Nephron (organoid): ENCODE measurements around the gene EFCAB8.

Experiments
- H3K27ac Mint-ChIP-seq, 3 experiments: 2 replicates each; pipeline ENCODE4 v1.8.0; 2020; ENCODE audit warnings: mixed read lengths in 3 of 3, mild to moderate bottlenecking in 2 of 3, moderate library complexity in 1 of 3
- H3K27me3 Mint-ChIP-seq: 2 replicates; pipeline ENCODE4 v1.8.0; 2021; ENCODE audit warnings: low read depth, mild to moderate bottlenecking, moderate library complexity, mixed read lengths
- H3K36me3 Mint-ChIP-seq: 2 replicates; pipeline ENCODE4 v1.8.0; 2020; ENCODE audit warnings: low read depth, mixed read lengths
- H3K4me1 Mint-ChIP-seq: 2 replicates; pipeline ENCODE4 v1.8.0; 2020; ENCODE audit warnings: mixed read lengths
- H3K4me3 Mint-ChIP-seq, 3 experiments: 2 replicates each; pipeline ENCODE4 v1.8.0; 2020; ENCODE audit warnings: mild to moderate bottlenecking in 3 of 3, mixed read lengths in 3 of 3, moderate library complexity in 2 of 3
- H3K9me3 Mint-ChIP-seq: 2 replicates; pipeline ENCODE4 v1.8.0; 2020; ENCODE audit warnings: mixed read lengths
- TF ChIP-seq, protein P1 (sequence below), 3 experiments: fragments of 200-600 bp; sonication (generic); IDR thresholded peaks; one replicate each; pipeline ENCODE4 v1.5.0; 2021; ENCODE audit warnings: antibody characterized with exemption in 3 of 3; ENCODE audit not compliant: unreplicated experiment in 3 of 3

The EFCAB8 gene

DNA sequence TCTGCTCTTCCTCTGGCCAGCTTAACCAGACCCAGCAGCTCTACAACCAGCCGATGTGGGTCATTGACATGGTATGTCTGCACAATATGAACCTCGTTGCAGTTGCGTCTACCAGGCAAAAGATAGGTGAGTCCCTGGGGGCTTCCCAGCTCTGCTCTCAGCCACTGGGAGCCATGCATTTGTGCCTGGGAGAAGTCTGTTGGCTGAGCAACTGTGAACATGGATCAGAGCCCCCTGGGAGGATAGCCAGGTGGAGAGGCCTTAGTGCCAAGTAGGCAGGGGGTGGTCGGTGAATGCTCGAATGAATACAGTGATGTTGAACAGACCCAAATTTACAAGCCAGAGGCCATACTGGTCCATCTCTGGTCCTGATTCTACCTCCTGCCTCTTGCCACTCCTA, 30.6 kb downstream of the EFCAB8 start:
- Mint-ChIP-seq H3K36me3 (no peaks in the 10 kb centered on the region), H3K4me3 (no peak overlapping the region), H3K4me1 (peaks cover 8% of the 10 kb centered on the region), H3K9me3 (no peaks in the 10 kb centered on the region), H3K27ac (no peak overlapping the region), H3K27me3 (peaks cover 11% of the 10 kb centered on the region)
- TF ChIP-seq, protein P1, sequence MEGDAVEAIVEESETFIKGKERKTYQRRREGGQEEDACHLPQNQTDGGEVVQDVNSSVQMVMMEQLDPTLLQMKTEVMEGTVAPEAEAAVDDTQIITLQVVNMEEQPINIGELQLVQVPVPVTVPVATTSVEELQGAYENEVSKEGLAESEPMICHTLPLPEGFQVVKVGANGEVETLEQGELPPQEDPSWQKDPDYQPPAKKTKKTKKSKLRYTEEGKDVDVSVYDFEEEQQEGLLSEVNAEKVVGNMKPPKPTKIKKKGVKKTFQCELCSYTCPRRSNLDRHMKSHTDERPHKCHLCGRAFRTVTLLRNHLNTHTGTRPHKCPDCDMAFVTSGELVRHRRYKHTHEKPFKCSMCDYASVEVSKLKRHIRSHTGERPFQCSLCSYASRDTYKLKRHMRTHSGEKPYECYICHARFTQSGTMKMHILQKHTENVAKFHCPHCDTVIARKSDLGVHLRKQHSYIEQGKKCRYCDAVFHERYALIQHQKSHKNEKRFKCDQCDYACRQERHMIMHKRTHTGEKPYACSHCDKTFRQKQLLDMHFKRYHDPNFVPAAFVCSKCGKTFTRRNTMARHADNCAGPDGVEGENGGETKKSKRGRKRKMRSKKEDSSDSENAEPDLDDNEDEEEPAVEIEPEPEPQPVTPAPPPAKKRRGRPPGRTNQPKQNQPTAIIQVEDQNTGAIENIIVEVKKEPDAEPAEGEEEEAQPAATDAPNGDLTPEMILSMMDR (IDR thresholded peaks at IDR 0.05; ENCODE audit: unreplicated experiment in 3 of 3), result no peak

DNA sequence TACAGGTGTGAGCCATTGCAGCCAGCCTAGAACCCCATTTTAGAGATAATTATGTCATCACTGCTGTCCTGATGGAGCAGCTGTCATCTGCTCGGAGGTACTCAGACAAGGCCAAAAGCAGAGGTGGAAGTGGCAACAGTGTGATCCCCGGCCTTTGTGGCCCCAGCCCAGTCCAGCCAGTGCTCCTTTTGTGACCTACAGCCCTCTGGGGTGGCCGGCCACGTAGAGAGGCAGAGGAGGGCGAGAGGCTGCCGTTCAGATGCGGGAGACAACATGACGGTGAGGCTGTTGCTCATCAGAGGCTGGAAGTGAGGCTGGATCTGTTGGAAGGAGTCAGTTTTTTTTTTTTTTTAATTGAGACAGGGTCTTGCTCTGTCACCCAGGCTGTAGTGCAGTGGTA, 32.8 kb downstream of the EFCAB8 start:
- H3K4me1 Mint-ChIP-seq, result peaks cover 8% of the 10 kb centered on the region
- H3K9me3 Mint-ChIP-seq, result no peaks in the 10 kb centered on the region
- H3K4me3 Mint-ChIP-seq, result no peak overlapping the region
- H3K27me3 Mint-ChIP-seq, result peaks cover 11% of the 10 kb centered on the region
- H3K36me3 Mint-ChIP-seq, result no peaks in the 10 kb centered on the region
- no peak overlapping the region for H3K27ac Mint-ChIP-seq
- TF ChIP-seq, protein P1 (IDR thresholded peaks at IDR 0.05; ENCODE audit: unreplicated experiment in 3 of 3), result no peak

DNA sequence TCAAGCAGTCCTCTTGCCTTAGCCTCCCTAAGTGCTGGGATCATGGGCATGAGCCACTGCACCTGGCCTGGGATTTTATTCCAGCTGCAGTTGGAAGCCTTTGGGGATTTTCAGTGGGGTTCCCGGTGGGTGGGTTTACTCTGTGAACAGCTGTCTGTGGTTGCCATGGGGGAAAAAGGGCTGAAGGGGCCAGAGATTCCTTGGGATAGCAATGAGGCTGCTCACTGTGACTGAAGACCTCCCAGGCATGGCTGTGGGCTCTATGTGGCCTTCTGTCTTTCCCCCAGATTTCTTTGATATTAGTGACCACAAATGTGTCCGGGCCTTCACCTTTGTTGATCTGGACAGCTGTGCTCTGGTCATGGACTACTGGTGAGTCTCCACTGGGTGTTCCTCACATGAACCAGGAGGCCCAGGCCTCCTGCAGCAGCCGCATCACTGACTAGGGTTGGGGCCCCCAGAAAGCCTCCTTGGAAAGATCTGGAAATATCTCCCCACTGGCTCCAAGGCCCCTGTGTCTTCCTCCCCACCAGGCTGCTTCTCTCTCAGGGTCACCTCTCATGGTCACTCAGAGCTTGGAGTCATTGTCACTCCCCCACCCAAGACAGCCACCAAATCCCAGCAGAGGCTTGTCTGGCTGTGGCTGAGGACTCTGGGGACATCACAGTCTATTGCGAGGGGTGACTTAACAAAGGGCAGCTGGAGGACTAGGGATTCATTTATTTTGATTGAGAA, 33.4 kb downstream of the EFCAB8 start:
- TF ChIP-seq, protein P1 (IDR thresholded peaks at IDR 0.05; ENCODE audit: unreplicated experiment in 3 of 3), result no peak
- Mint-ChIP-seq H3K4me3 (no peak overlapping the region), H3K4me1 (peaks cover 8% of the 10 kb centered on the region), H3K9me3 (no peaks in the 10 kb centered on the region), H3K27ac (no peak overlapping the region), H3K27me3 (peaks cover 11% of the 10 kb centered on the region), H3K36me3 (no peaks in the 10 kb centered on the region)

DNA sequence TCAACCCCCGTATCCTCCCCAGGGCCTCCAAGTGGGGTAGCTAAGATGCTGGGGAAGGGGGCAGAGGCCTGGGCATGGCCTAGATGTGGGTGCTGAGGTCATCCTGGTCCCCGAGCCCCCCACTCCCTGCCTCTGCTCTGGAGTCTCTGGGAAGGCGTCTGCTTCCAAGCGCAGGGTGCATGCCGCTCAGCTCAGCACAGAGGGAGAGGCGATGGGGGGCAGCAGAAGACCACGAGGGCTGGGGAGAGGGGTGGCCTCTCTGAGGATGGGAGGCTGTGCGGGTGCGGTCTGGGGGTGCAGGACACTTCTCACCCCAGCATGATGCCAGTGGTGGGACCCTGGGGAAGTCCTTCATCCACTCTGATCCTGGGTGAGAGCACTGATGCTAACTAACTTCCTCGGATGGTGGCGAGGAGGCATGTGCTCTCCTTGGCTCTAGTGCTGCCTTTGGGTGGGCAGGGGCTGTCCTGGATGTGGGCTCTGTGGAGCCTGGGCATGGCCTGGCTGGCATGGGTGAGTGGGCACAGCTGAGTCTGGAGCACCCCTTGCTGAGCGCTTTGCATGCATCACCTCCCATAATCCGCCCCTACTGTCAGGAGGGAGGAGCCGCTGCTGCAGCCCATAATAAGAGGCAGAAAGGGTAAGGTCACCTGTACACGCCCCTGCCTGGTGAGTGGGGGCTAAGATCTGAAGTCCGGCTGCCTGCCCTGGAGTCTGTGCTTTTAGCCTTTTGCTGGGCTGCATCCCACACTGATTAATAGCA, 34.7 kb downstream of the EFCAB8 start:
- Mint-ChIP-seq H3K36me3 (no peaks in the 10 kb centered on the region), H3K27me3 (peaks cover 4% of the 10 kb centered on the region), H3K4me1 (peaks cover 7% of the 10 kb centered on the region), H3K9me3 (no peaks in the 10 kb centered on the region), H3K4me3 (no peak overlapping the region), H3K27ac (no peak overlapping the region)
- TF ChIP-seq, protein P1 (IDR thresholded peaks at IDR 0.05; ENCODE audit: unreplicated experiment in 3 of 3), result no peak

DNA sequence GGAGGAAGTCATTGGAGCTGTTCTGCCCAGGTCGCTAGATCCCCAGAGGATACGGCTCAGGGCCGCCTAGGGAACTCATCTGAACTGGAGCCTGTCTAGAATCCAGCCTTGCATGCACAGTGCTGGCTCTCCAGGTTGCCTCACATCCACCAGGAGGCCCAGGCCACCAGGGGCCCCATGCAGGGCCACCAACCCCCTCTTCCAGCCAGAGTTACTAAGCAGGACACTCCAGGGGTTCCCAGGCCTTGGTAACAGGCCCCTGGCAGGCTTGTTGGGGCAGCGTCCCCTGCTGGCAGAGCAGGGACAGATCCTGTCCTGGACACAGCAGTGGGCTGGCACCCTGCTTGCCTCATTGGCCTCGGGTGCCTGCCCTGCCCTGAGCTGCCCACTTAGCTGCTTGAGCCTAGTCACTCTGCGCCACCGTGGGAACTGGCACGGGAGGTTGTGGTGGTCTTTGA, 35.3 kb downstream of the EFCAB8 start:
- Mint-ChIP-seq H3K27me3 (peaks cover 4% of the 10 kb centered on the region), H3K9me3 (no peaks in the 10 kb centered on the region), H3K4me3 (no peak overlapping the region), H3K36me3 (no peaks in the 10 kb centered on the region), H3K4me1 (peaks cover under 1% of the 10 kb centered on the region), H3K27ac (no peak overlapping the region)
- TF ChIP-seq, protein P1 (IDR thresholded peaks at IDR 0.05; ENCODE audit: unreplicated experiment in 3 of 3), result peak in 1 of 3 experiments; percentile 25
